Astrocyte (in vitro differentiated cells and primary cell): Measurements from ENCODE around the gene CNMD. TPM values are rescaled to one million over a fixed set of nuclear protein-coding genes. Genes with fewer than 3 reads are reported as not detected.

Experiments used
- DNase-seq: peaks from one replicate; pipeline ENCODE4 v3.0.0-alpha.2; 2010; ENCODE audit warnings: low read depth
- FAIRE-seq: peaks from 2 replicates; lab custom pipeline; 2011; peaks lifted over from hg19 to GRCh38; lab: Jason Lieb, UNC
- H2AFZ ChIP-seq: 2 replicates; pipeline ENCODE4 v1.6.0; 2012; ENCODE audit warnings: low read depth, low read length, inconsistent platforms
- H3K27ac ChIP-seq: 2 replicates; pipeline ENCODE4 v1.5.1; 2011; ENCODE audit warnings: low read depth, low read length, inconsistent platforms
- H3K27me3 ChIP-seq: 2 replicates; pipeline ENCODE4 v1.6.0; 2011; ENCODE audit warnings: low read length, inconsistent platforms; ENCODE audit not compliant: insufficient read depth
- H3K36me3 ChIP-seq: 2 replicates; pipeline ENCODE4 v1.5.1; 2011; ENCODE audit warnings: low read length, inconsistent platforms; ENCODE audit not compliant: insufficient read depth
- H3K4me1 ChIP-seq: 2 replicates; pipeline ENCODE4 v1.5.1; 2011; ENCODE audit warnings: low read length, inconsistent platforms; ENCODE audit not compliant: insufficient read depth
- H3K4me2 ChIP-seq: 2 replicates; pipeline ENCODE4 v1.6.0; 2012; ENCODE audit warnings: low read length, inconsistent platforms
- H3K4me3 ChIP-seq: 2 replicates; pipeline ENCODE4 v1.5.1; 2011; ENCODE audit warnings: low read depth, mild to moderate bottlenecking, low read length, inconsistent platforms; ENCODE audit not compliant: insufficient read depth
- H3K79me2 ChIP-seq: 2 replicates; pipeline ENCODE4 v1.6.0; 2012; ENCODE audit warnings: mild to moderate bottlenecking, low read length, inconsistent platforms; ENCODE audit not compliant: insufficient read depth
- H3K9ac ChIP-seq: 2 replicates; pipeline ENCODE4 v1.6.0; 2012; ENCODE audit warnings: mild to moderate bottlenecking, low read length, inconsistent platforms
- H3K9me3 ChIP-seq: 2 replicates; pipeline ENCODE4 v1.5.1; 2012; ENCODE audit warnings: low read depth, mild to moderate bottlenecking, low read length, inconsistent platforms; ENCODE audit not compliant: insufficient read depth
- H4K20me1 ChIP-seq: 2 replicates; pipeline ENCODE4 v1.6.0; 2012; ENCODE audit warnings: low read length, inconsistent platforms; ENCODE audit not compliant: insufficient read depth
- H3K27ac Mint-ChIP-seq: one replicate; pipeline ENCODE4 v1.8.0; 2021; ENCODE audit warnings: mild to moderate bottlenecking, mixed read lengths; ENCODE audit not compliant: unreplicated experiment
- H3K27me3 Mint-ChIP-seq: one replicate; pipeline ENCODE4 v1.8.0; 2021; ENCODE audit warnings: low read depth, mixed read lengths; ENCODE audit not compliant: unreplicated experiment
- H3K36me3 Mint-ChIP-seq: one replicate; pipeline ENCODE4 v1.8.0; 2021; ENCODE audit warnings: low read depth, mixed read lengths; ENCODE audit not compliant: unreplicated experiment
- H3K4me1 Mint-ChIP-seq: one replicate; pipeline ENCODE4 v1.8.0; 2021; ENCODE audit warnings: low read depth, mixed read lengths; ENCODE audit not compliant: unreplicated experiment
- H3K4me3 Mint-ChIP-seq: one replicate; pipeline ENCODE4 v1.8.0; 2021; ENCODE audit warnings: mild to moderate bottlenecking, moderate library complexity, mixed read lengths; ENCODE audit not compliant: unreplicated experiment
- H3K9me3 Mint-ChIP-seq: one replicate; pipeline ENCODE4 v1.8.0; 2021; ENCODE audit warnings: mild to moderate bottlenecking, mixed read lengths; ENCODE audit not compliant: unreplicated experiment
- CTCF ChIP-seq: IDR thresholded peaks from 2 replicates; pipeline ENCODE4 v1.5.1; 2011; ENCODE audit warnings: low read depth, mild to moderate bottlenecking, inconsistent platforms, low read length, moderate library complexity; ENCODE audit not compliant: insufficient read depth
- EZH2 ChIP-seq: IDR thresholded peaks from 2 replicates; pipeline ENCODE4 v1.6.1; 2012; ENCODE audit warnings: mild to moderate bottlenecking, low read length, inconsistent platforms; ENCODE audit not compliant: insufficient read depth
- total RNA-seq: library from RNA; stranded (reverse); gene quantifications from 2 replicates; pipeline ENCODE4 v1.2.1, GENCODE V29; 2021

Gene CNMD
- total RNA-seq, 1 donor from 2014 or later: not detected

- H3K4me1 ChIP-seq: peaks cover 3% of the 10 kb centered on the region
- H3K9ac ChIP-seq: no peak overlapping the region
- no peaks in the 10 kb centered on the region for H3K27me3 ChIP-seq
- no peaks in the 10 kb centered on the region for H3K36me3 ChIP-seq
- Mint-ChIP-seq H3K27ac (no peak overlapping the region), H3K9me3 (no peaks in the 10 kb centered on the region), H3K27me3 (peaks cover 2% of the 10 kb centered on the region), H3K4me3 (no peak overlapping the region), H3K36me3 (no peaks in the 10 kb centered on the region), H3K4me1 (peaks cover 6% of the 10 kb centered on the region)
- FAIRE-seq: no peak
- no peak overlapping the region for H3K27ac ChIP-seq
- H3K79me2 ChIP-seq: no peaks in the 10 kb centered on the region
- H3K4me2 ChIP-seq: no peak overlapping the region
- no peaks in the 10 kb centered on the region for H4K20me1 ChIP-seq
- H2AFZ ChIP-seq: no peak overlapping the region
- H3K4me3 ChIP-seq: no peak overlapping the region
- DNase-seq: no peak
- H3K9me3 ChIP-seq: no peaks in the 10 kb centered on the region
- no peak for TF ChIP-seq EZH2
- TF ChIP-seq CTCF: no peak
Measured at GRCh38 chr13:52776726-52777125, 37.1 kb upstream of the CNMD start.

- Mint-ChIP-seq H3K27ac (no peak overlapping the region), H3K4me3 (no peak overlapping the region), H3K27me3 (peaks cover 2% of the 10 kb centered on the region), H3K36me3 (no peaks in the 10 kb centered on the region), H3K9me3 (no peaks in the 10 kb centered on the region), H3K4me1 (no peaks in the 10 kb centered on the region)
- H3K27me3 ChIP-seq: no peaks in the 10 kb centered on the region
- no peak for DNase-seq
- no peak overlapping the region for H3K9ac ChIP-seq
- H3K4me2 ChIP-seq: no peak overlapping the region
- no peak overlapping the region for H2AFZ ChIP-seq
- FAIRE-seq: no peak
- H3K36me3 ChIP-seq: no peaks in the 10 kb centered on the region
- H3K4me3 ChIP-seq: no peak overlapping the region
- H3K79me2 ChIP-seq: no peaks in the 10 kb centered on the region
- no peaks in the 10 kb centered on the region for H3K9me3 ChIP-seq
- H3K4me1 ChIP-seq: peaks cover 3% of the 10 kb centered on the region
- TF ChIP-seq CTCF: no peak
- no peak for TF ChIP-seq EZH2
- no peak overlapping the region for H3K27ac ChIP-seq
- H4K20me1 ChIP-seq: no peaks in the 10 kb centered on the region
Measured at GRCh38 chr13:52775511-52775910, 35.9 kb upstream of the CNMD start.

GRCh38 chr13:52767949-52768516 lies 28.4 kb upstream of the CNMD start:
- H3K4me3 Mint-ChIP-seq: no peak overlapping the region
- no peak for FAIRE-seq
- no peaks in the 10 kb centered on the region for H3K4me1 ChIP-seq

More at GRCh38 chr13:52767949-52768516, 28.4 kb upstream of the CNMD start:
- peaks cover 4% of the 10 kb centered on the region for H3K27me3 Mint-ChIP-seq
- Histone ChIP-seq H3K4me2 (no peak overlapping the region), H3K4me3 (no peak overlapping the region), H2AFZ (no peak overlapping the region), H3K27ac (no peak overlapping the region), H3K9me3 (no peaks in the 10 kb centered on the region), H3K9ac (no peak overlapping the region), H4K20me1 (no peaks in the 10 kb centered on the region), H3K36me3 (no peaks in the 10 kb centered on the region), H3K79me2 (no peaks in the 10 kb centered on the region), H3K27me3 (no peaks in the 10 kb centered on the region)
- TF ChIP-seq EZH2 (no peak), CTCF (no peak)
- no peak overlapping the region for H3K27ac Mint-ChIP-seq
- H3K9me3 Mint-ChIP-seq: no peaks in the 10 kb centered on the region
- H3K4me1 Mint-ChIP-seq: no peaks in the 10 kb centered on the region
- no peak for DNase-seq
- H3K36me3 Mint-ChIP-seq: no peaks in the 10 kb centered on the region
